ENCODE data around the gene HIVEP2. TPM values are rescaled to one million over a fixed set of nuclear protein-coding genes. Genes with fewer than 3 reads are reported as not detected.

Gene HIVEP2
- total and polyA plus RNA-seq, 2 donors (not counting 1 experiment from before 2014, with no cell fraction given): 5.8 to 31.9 TPM

DNA sequence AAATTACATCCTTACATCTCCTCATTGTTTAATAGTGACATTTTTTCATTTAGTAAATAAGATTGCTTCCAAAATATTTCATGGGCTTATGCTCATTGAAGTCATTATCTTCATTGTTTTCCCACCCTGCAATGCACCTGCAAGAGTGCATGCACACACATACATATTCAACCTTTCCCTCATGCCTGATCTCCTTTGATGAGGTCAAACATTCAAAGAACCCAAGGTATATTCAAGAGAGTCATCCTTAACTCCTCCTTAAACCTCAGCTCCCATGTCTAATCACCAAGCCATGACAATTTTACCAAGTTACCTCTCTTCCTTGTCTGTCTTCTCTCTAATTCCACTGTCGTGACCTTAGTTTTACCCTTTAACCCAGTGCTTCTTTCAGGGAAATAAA lies 56.5 kb downstream of the HIVEP2 start:
- Histone ChIP-seq H3K9me3 (ENCODE audit: control extremely low read depth in 1 of 3, control insufficient read depth in 2 of 3, insufficient read depth in 1 of 3, low read length in 2 of 3) (no peaks in the 10 kb centered on the region), H3K4me1 (ENCODE audit: control insufficient read depth in 2 of 2, insufficient read depth in 2 of 2, low read length in 2 of 2) (peaks cover 29 to 38% of the 10 kb centered on the region in 2 donors), H3K27ac (ENCODE audit: low read length in 2 of 2) (peak overlapping the region in 1 of 2 donors; percentile 32), H3K4me2 (replicated peaks; ENCODE audit: low read depth, low read length, poor library complexity, severe bottlenecking) (no peak overlapping the region), H4K20me1 (ENCODE audit: control insufficient read depth, insufficient read depth, low read length, poor library complexity, severe bottlenecking) (no peaks in the 10 kb centered on the region), H3K4me3 (ENCODE audit: control extremely low read depth in 1 of 5, extremely low read depth in 1 of 5, insufficient read depth in 1 of 5, low read depth in 2 of 5, low read length in 4 of 5) (no peak overlapping the region), H2AFZ (ENCODE audit: insufficient read depth, low read depth, low read length, poor library complexity, severe bottlenecking) (no peak overlapping the region), H3K27me3 (replicated peaks in 1 of 4; ENCODE audit: control extremely low read depth in 1 of 4, control insufficient read depth in 3 of 4, insufficient read depth in 4 of 4, low read length in 3 of 4) (no peaks in the 10 kb centered on the region), H3K36me3 (replicated peaks in 1 of 2; ENCODE audit: control extremely low read depth in 1 of 2, control insufficient read depth in 1 of 2, extremely low read depth in 1 of 2, insufficient read depth in 2 of 2, low read length in 1 of 2) (no peaks in the 10 kb centered on the region), H3K79me2 (ENCODE audit: control insufficient read depth, insufficient read depth, low read length) (peaks cover 82% of the 10 kb centered on the region), H3K9ac (ENCODE audit: low read length) (no peak overlapping the region)
- no peak for DNase-seq
- Mint-ChIP-seq H3K9me3 (ENCODE audit: insufficient read depth) (no peaks in the 10 kb centered on the region), H3K27me3 (no peaks in the 10 kb centered on the region), H3K27ac (peak overlapping the region; percentile 77), H3K4me1 (peaks cover 63% of the 10 kb centered on the region), H3K4me3 (peak overlapping the region; percentile 52)
- CTCF ChIA-PET: interaction anchor here (0.9 to 1.3 kb wide), 2 partner anchors 138 to 196 kb away, joined by 3 to 7 read pairs; no protein-coding TSS in a partner anchor
- no peak for TF ChIP-seq CTCF (IDR thresholded peaks at IDR 0.05)
- TF ChIP-seq EZH2 (IDR thresholded peaks at IDR 0.05; ENCODE audit: borderline replicate concordance, insufficient read depth, low read depth, low read length, poor library complexity, severe bottlenecking): no peak
- ATAC-seq (ENCODE audit: low read depth): no peak
- POLR2A ChIA-PET: no interaction called here
- WGBS (ENCODE audit: insufficient coverage): 100% methylated on average over 1 of the region's 1 CpG
- intact Hi-C loops (cut with micrococcal nuclease): no loop called here

DNA sequence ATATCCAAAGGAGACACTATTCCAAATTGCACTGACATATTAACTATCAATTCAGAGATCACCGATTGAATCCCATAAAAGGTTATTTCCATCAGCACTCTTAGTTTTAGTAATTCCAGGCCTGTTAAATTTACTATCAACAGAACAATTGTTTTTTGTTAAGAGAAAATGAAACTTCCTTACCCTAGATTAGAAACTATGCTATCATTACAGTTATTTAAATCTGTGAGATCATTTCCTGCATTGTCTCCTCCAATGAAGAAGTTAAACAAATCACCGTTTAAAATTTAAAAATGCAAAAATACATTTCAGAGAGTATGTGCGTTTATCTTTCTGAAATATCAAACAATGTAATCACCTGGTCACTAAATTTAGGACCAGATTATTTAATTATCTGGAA lies 57.5 kb downstream of the HIVEP2 start:
- Mint-ChIP-seq H3K4me1 (peaks cover 70% of the 10 kb centered on the region), H3K4me3 (peak overlapping the region; percentile 43), H3K9me3 (ENCODE audit: insufficient read depth) (no peaks in the 10 kb centered on the region), H3K27me3 (no peaks in the 10 kb centered on the region), H3K27ac (peak overlapping the region; percentile 64)
- DNase-seq (no peak), ATAC-seq (ENCODE audit: low read depth) (no peak)
- WGBS (ENCODE audit: insufficient coverage): no CpG with 5 or more reads among the region's 3 CpGs
- intact Hi-C loops (cut with micrococcal nuclease): loop anchor here (1.0 kb wide), 2 partner anchors 103 to 141 kb away; no protein-coding TSS in a partner anchor
- Histone ChIP-seq H3K79me2 (ENCODE audit: control insufficient read depth, insufficient read depth, low read length) (peaks cover 73% of the 10 kb centered on the region), H3K4me2 (replicated peaks; ENCODE audit: low read depth, low read length, poor library complexity, severe bottlenecking) (peak overlapping the region; percentile 73), H3K9me3 (ENCODE audit: control extremely low read depth in 1 of 3, control insufficient read depth in 2 of 3, insufficient read depth in 1 of 3, low read length in 2 of 3) (no peaks in the 10 kb centered on the region), H3K4me1 (ENCODE audit: control insufficient read depth in 2 of 2, insufficient read depth in 2 of 2, low read length in 2 of 2) (peaks cover 29 to 38% of the 10 kb centered on the region in 2 donors), H3K27ac (ENCODE audit: low read length in 2 of 2) (peak overlapping the region; percentile 52 to 88), H4K20me1 (ENCODE audit: control insufficient read depth, insufficient read depth, low read length, poor library complexity, severe bottlenecking) (no peaks in the 10 kb centered on the region), H3K36me3 (replicated peaks in 1 of 2; ENCODE audit: control extremely low read depth in 1 of 2, control insufficient read depth in 1 of 2, extremely low read depth in 1 of 2, insufficient read depth in 2 of 2, low read length in 1 of 2) (no peaks in the 10 kb centered on the region), H2AFZ (ENCODE audit: insufficient read depth, low read depth, low read length, poor library complexity, severe bottlenecking) (no peak overlapping the region), H3K27me3 (replicated peaks in 1 of 4; ENCODE audit: control extremely low read depth in 1 of 4, control insufficient read depth in 3 of 4, insufficient read depth in 4 of 4, low read length in 3 of 4) (no peaks in the 10 kb centered on the region), H3K9ac (ENCODE audit: low read length) (no peak overlapping the region), H3K4me3 (ENCODE audit: control extremely low read depth in 1 of 5, extremely low read depth in 1 of 5, insufficient read depth in 1 of 5, low read depth in 2 of 5, low read length in 4 of 5) (no peak overlapping the region)
- no peak for TF ChIP-seq EZH2 (IDR thresholded peaks at IDR 0.05; ENCODE audit: borderline replicate concordance, insufficient read depth, low read depth, low read length, poor library complexity, severe bottlenecking)
- TF ChIP-seq CTCF (IDR thresholded peaks at IDR 0.05): no peak
- POLR2A ChIA-PET: no interaction called here
- CTCF ChIA-PET: no interaction called here
